ENCODE measurements around the gene MBOAT2.
"Not testable (repeated sequence)": the region's sequence is repeated elsewhere in the genome, so short reads cannot be mapped to it uniquely, and the experiment has no call there.

Gene MBOAT2

GRCh38 chr2:8895087-8895912 lies 108.2 kb downstream of the MBOAT2 start:
- POLR2A ChIA-PET; CTCF ChIA-PET; DNase-seq (ENCODE audit: extremely low spot score): not testable (repeated sequence)

- DNase-seq (ENCODE audit: extremely low spot score), result no peak
- TF ChIP-seq CTCF (IDR thresholded peaks at IDR 0.05; ENCODE audit: control extremely low read depth, extremely low read depth, low read depth, missing control alignments), result no peak
- POLR2A ChIA-PET, result no interaction called here
- CTCF ChIA-PET, result no interaction called here
Measured at GRCh38 chr2:8893978-8894820, 109.3 kb downstream of the MBOAT2 start.

- ChIA-PET POLR2A (no interaction called here), CTCF (no interaction called here)
- TF ChIP-seq CTCF (IDR thresholded peaks at IDR 0.05; ENCODE audit: control extremely low read depth, extremely low read depth, low read depth, missing control alignments), result no peak
- no peak for DNase-seq (ENCODE audit: extremely low spot score)
Measured at GRCh38 chr2:8893474-8893873, 110.0 kb downstream of the MBOAT2 start.

GRCh38 chr2:8892111-8892510 lies 111.4 kb downstream of the MBOAT2 start:
- CTCF ChIA-PET, result interaction anchor here (0.9 to 1.6 kb wide), 4 partner anchors 11 to 20 kb away, joined by 3 to 5 read pairs (median 4); no protein-coding TSS in a partner anchor
- TF ChIP-seq CTCF (IDR thresholded peaks at IDR 0.05; ENCODE audit: control extremely low read depth, extremely low read depth, low read depth, missing control alignments), result no peak
- POLR2A ChIA-PET, result no interaction called here
- DNase-seq (ENCODE audit: extremely low spot score), result no peak

GRCh38 chr2:8889978-8890377 lies 113.5 kb downstream of the MBOAT2 start:
- CTCF ChIA-PET, result interaction anchor here (1.0 to 1.4 kb wide), 3 partner anchors 17 to 37 kb away, joined by 3 to 4 read pairs (median 3); no protein-coding TSS in a partner anchor
- no peak for TF ChIP-seq CTCF (IDR thresholded peaks at IDR 0.05; ENCODE audit: control extremely low read depth, extremely low read depth, low read depth, missing control alignments)
- no peak for DNase-seq (ENCODE audit: extremely low spot score)
- POLR2A ChIA-PET, result no interaction called here

- ChIA-PET POLR2A (no interaction called here), CTCF (interaction anchor here (0.9 to 1.3 kb wide), 3 partner anchors 9 to 19 kb away, joined by 3 to 4 read pairs (median 3); no protein-coding TSS in a partner anchor)
Measured at GRCh38 chr2:8888963-8889362, 114.5 kb downstream of the MBOAT2 start.

More at GRCh38 chr2:8888963-8889362, 114.5 kb downstream of the MBOAT2 start:
- TF ChIP-seq CTCF (IDR thresholded peaks at IDR 0.05; ENCODE audit: control extremely low read depth, extremely low read depth, low read depth, missing control alignments), result no peak
- DNase-seq (ENCODE audit: extremely low spot score), result no peak

Measured in GM10248 (cell line).